Tibial nerve (tissue), 4 donors: Measurements from ENCODE around the gene CTNS. TPM values are rescaled to one million over a fixed set of nuclear protein-coding genes. Genes with fewer than 3 reads are reported as not detected.
A peak's percentile ranks its signal among the peaks of the same experiment; 100 is the strongest.

Experiments
- DNase-seq, 2 donors: peaks; one replicate each; pipeline ENCODE4 v3.0.0-alpha.2; 2019; ENCODE audit warnings: low spot score in 2 of 2
- H3K27ac ChIP-seq, 4 donors: fragments of 200-600 bp; sonication (generic) in 3 of 4; one replicate each; pipeline ENCODE4 v1.5.1; 2017 to 2019; ENCODE audit warnings: mild to moderate bottlenecking in 1 of 4
- H3K27me3 ChIP-seq, 2 donors: fragments of 200-600 bp; sonication (generic) in 1 of 2; one replicate each; pipeline versions ENCODE4 v1.5.1 to v1.6.0; 2017 to 2019
- H3K36me3 ChIP-seq, 3 donors: fragments of 200-600 bp; sonication (generic); one replicate each; pipeline ENCODE4 v1.5.1; 2018 to 2019
- H3K4me1 ChIP-seq, 4 donors: fragments of 200-600 bp; sonication (generic) in 3 of 4; one replicate each; pipeline ENCODE4 v1.5.1; 2017 to 2019
- H3K4me3 ChIP-seq, 4 donors: fragments of 200-600 bp; sonication (generic) in 3 of 4; one replicate each; pipeline ENCODE4 v1.5.1; 2017 to 2019; ENCODE audit warnings: mild to moderate bottlenecking in 1 of 4, moderate library complexity in 1 of 4
- H3K9me3 ChIP-seq, 4 donors: fragments of 200-600 bp; sonication (generic) in 3 of 4; one replicate each; pipeline ENCODE4 v1.5.1; 2017 to 2019
- EP300 ChIP-seq, 2 donors: sonication (generic); formaldehyde crosslinking; IDR thresholded peaks; one replicate each; pipeline ENCODE4 v1.6.1; 2017; ENCODE audit warnings: antibody characterized with exemption in 2 of 2, mild to moderate bottlenecking in 1 of 2
- POLR2A ChIP-seq, 2 donors: fragments of 450-650 bp; IDR thresholded peaks; one replicate each; pipeline ENCODE4 v1.6.1; 2017; ENCODE audit warnings: antibody characterized with exemption in 2 of 2, mild to moderate bottlenecking in 2 of 2, moderate library complexity in 2 of 2
- WGBS, 2 donors: methylation state at CpG; one replicate each; pipeline ENCODE4 v1.1.5; 2018; 5-methylcytosine and 5-hydroxymethylcytosine counted together
- total RNA-seq, 4 donors: library from RNA; depleted of rRNA; stranded (reverse); fragments of >200 nt; gene quantifications; one replicate each; pipeline ENCODE4 v1.1.0, GENCODE V29; 2016
- TF ChIP-seq, protein P1 (sequence below), 5 experiments: fragments of 200-600 bp in 3 of 5; fragments of 450-650 bp in 2 of 5; sonication (generic) in 3 of 5; IDR thresholded peaks; one replicate each; pipeline ENCODE4 v1.5.1; 2016 to 2019; ENCODE audit warnings: antibody characterized with exemption in 5 of 5, mild to moderate bottlenecking in 3 of 5, moderate library complexity in 2 of 5

The CTNS gene
- total RNA-seq, 4 donors from 2014 or later = 42.9 to 62.1 (median 50.6) TPM

DNA sequence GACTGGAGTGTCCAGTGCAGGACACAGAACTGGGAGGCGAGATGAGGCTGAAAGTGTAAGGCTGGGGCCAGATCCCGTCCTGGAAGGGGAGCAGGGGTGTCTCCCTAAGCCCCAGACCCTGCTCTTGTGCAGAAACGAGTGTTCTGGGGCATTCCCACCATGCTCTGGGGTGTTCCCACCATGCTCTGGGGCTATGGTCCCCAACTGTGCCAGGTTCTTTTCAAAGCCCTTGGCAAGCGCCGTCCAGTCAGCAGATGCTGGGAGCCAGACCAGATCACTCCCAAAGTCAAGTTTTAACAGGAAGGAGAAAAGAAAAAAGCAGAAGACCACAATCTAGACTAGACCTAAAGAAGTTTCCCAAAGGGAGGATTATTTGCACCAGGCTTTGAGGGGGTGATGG, 29.3 kb downstream of the CTNS start:
- no peak for DNase-seq
- no peaks in the 10 kb centered on the region for H3K27me3 ChIP-seq
- H3K27ac ChIP-seq = peak overlapping the region; percentile 84 to 99 (median 94)
- 54 to 75% methylated on average over 5 of the region's 5 CpGs for WGBS, 2 donors
- H3K4me1 ChIP-seq = peaks cover 0 to 67% (median 26%) of the 10 kb centered on the region in 4 donors
- no peaks in the 10 kb centered on the region for H3K9me3 ChIP-seq
- TF ChIP-seq POLR2A (IDR thresholded peaks at IDR 0.05) = no peak
- TF ChIP-seq EP300 (IDR thresholded peaks at IDR 0.05) = no peak
- TF ChIP-seq, protein P1, sequence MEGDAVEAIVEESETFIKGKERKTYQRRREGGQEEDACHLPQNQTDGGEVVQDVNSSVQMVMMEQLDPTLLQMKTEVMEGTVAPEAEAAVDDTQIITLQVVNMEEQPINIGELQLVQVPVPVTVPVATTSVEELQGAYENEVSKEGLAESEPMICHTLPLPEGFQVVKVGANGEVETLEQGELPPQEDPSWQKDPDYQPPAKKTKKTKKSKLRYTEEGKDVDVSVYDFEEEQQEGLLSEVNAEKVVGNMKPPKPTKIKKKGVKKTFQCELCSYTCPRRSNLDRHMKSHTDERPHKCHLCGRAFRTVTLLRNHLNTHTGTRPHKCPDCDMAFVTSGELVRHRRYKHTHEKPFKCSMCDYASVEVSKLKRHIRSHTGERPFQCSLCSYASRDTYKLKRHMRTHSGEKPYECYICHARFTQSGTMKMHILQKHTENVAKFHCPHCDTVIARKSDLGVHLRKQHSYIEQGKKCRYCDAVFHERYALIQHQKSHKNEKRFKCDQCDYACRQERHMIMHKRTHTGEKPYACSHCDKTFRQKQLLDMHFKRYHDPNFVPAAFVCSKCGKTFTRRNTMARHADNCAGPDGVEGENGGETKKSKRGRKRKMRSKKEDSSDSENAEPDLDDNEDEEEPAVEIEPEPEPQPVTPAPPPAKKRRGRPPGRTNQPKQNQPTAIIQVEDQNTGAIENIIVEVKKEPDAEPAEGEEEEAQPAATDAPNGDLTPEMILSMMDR (IDR thresholded peaks at IDR 0.05) = no peak
- H3K36me3 ChIP-seq = peaks cover 0 to 43% (median 0%) of the 10 kb centered on the region in 3 donors
- H3K4me3 ChIP-seq = peak overlapping the region in 1 of 4 donors; percentile 99

DNA sequence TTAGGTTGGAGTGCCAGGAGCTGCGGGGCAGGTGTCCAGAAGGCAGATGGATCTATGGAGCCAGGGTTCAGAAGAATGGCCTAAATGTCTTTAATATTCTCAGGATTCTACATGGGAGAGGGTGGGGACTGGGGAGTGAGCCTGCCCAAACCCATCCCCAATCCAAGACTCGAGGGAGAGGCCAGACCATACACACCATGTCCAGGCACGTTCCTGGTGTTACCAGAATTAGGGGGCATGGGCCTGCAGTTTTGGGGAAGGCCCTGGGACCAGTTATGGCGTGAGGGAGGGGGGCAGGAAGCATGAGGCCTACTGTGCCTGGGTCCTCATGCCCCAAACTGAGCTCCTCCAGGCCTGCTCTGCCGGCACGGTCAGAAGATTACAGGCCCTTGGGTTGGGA, 30.0 kb downstream of the CTNS start:
- H3K4me1 ChIP-seq = peaks cover 0 to 60% (median 26%) of the 10 kb centered on the region in 4 donors
- H3K36me3 ChIP-seq = peaks cover 0 to 46% (median 0%) of the 10 kb centered on the region in 3 donors
- 71 to 88% methylated on average over 5 to 6 of the region's 6 CpGs for WGBS, 2 donors
- TF ChIP-seq, protein P1 (IDR thresholded peaks at IDR 0.05) = no peak
- no peak for TF ChIP-seq EP300 (IDR thresholded peaks at IDR 0.05)
- no peak for TF ChIP-seq POLR2A (IDR thresholded peaks at IDR 0.05)
- peak overlapping the region; percentile 84 to 99 (median 94) for H3K27ac ChIP-seq
- H3K9me3 ChIP-seq = no peaks in the 10 kb centered on the region
- H3K27me3 ChIP-seq = no peaks in the 10 kb centered on the region
- H3K4me3 ChIP-seq = peak overlapping the region in 3 of 4 donors; percentile 55 to 99 (median 96)
- no peak for DNase-seq

DNA sequence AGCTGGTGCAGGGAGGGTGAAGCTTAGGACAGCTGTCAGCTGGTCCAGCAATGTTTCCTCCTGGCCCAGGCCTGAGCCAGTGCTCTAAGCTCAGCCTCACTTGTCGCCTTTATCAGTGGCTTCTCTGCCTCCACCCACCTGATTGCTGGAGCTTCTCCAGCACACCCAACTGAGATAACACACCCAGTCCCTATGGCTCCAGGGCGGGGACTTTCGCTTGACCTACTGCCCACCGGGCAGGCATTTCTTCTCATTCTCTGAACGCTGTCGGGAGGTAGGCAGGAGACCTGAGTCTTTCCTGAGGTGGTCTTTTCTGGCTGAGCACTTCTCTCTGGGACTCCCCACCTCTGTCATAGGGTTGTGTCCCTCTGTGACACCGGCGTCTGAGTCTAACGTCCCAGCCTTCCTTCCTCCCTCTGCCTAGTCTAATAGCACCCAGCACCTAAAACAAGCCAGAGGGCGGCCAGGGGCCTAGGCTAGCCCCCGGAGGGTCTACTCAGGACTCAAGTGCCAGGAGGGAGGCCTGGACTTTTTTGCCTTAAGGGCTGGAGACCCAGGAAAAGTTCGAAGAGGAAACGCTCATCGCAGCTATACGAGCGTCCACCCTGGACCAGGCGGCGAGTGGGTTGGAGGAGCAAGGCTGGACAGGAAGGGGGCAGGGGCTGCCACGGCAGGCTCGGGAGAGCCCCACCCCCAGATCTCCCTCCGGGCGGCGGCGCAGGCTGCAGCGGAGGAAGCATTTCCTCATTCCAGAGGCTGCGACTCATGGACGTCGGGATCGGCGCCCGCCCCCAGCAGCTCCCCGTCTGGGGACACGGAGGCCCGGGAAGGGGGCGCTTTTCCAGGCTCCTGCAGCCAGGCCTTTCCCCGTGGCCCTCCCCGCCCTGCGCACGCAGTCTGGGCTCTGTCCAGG, 31.1 kb downstream of the CTNS start:
- Histone ChIP-seq H3K4me3 (peak overlapping the region; percentile 55 to 99 (median 86)), H3K4me1 (peaks cover 0 to 51% (median 26%) of the 10 kb centered on the region in 4 donors), H3K27ac (peak overlapping the region; percentile 84 to 99 (median 94)), H3K36me3 (peaks cover 0 to 46% (median 0%) of the 10 kb centered on the region in 3 donors), H3K9me3 (no peaks in the 10 kb centered on the region), H3K27me3 (no peaks in the 10 kb centered on the region)
- TF ChIP-seq, protein P1 (IDR thresholded peaks at IDR 0.05) = no peak
- TF ChIP-seq EP300 (IDR thresholded peaks at IDR 0.05) (no peak), POLR2A (IDR thresholded peaks at IDR 0.05) (no peak)
- peak; percentile 53 to 66 for DNase-seq
- 1 to 4% methylated on average over 20 to 26 of the region's 39 CpGs for WGBS, 2 donors

DNA sequence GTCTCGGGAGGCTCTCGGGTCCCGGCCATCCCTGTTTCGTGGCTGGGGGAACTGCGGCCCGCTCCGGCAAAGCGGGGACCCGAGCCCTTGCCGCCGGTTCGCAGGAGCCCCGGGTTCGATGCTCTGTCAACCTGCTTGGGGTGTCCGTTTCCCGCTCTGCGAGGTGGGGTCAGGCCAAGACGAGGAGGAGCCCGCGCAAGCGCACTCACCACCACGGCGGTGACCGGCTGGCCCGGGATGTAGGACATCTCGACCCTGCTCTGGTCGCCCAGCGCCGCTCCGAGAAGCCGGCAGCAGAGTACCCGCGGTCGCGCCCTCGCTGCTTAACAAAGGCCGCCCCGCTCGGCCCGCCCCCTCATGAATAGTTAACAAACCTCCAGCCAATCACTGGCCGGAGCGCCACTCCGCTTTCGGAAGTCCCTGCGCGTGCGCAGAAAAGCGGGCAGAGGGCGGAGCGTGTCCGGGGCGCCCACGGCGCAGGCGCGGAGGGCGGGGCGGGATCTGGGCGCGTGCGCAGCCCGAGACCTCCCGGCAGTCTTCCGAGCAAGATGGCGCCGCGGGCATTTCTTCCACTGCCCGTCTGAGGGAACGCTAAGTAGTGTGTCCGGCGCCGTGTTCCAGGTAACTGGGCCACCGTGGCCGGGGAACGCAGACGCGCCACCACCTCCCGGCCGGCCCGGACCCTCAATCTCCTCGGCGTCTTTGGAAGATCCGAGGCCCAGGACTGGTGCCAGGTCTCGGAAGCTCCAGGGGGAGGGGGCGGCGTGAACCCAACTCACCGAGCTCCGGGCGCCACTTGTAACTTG, 31.9 kb downstream of the CTNS start, which contains the start of the genes EMC6 and TAX1BP3:
TSS of gene EMC6 (plus strand) at position 534 of the 806 bp plus-strand sequence. CDS start 335 bp downstream, outside the sequence.
TSS of gene TAX1BP3 (minus strand) at position 300 of the 806 bp plus-strand sequence. CDS start at position 248, 52 bp downstream.
- Histone ChIP-seq H3K27me3 (no peaks in the 10 kb centered on the region), H3K36me3 (peaks cover 0 to 41% (median 0%) of the 10 kb centered on the region in 3 donors), H3K9me3 (no peaks in the 10 kb centered on the region), H3K4me1 (peaks cover 0 to 50% (median 26%) of the 10 kb centered on the region in 4 donors), H3K27ac (peak within 1 kb of the TSS; percentile 84 to 99 (median 94)), H3K4me3 (peak within 1 kb of the TSS; percentile 55 to 99 (median 90))
- peak; percentile 97 to 99 for DNase-seq
- WGBS, 2 donors = 0 to 2% methylated on average over 69 to 70 of the region's 89 CpGs
- TF ChIP-seq EP300 (IDR thresholded peaks at IDR 0.05) (peak; percentile 46 to 98), POLR2A (IDR thresholded peaks at IDR 0.05) (peak; percentile 93)
- TF ChIP-seq, protein P1 (IDR thresholded peaks at IDR 0.05) = peak in 1 of 5 experiments; percentile 9
